ENCODE data around the gene HYAL4.

GRCh38 chr7:123828805-123829204 lies 16.2 kb upstream of the HYAL4 start:
- TF ChIP-seq POLR2AphosphoS5 (IDR thresholded peaks at IDR 0.05) (no peak), CTCF (IDR thresholded peaks at IDR 0.05) (no peak)
